HCT116 (cell line): ENCODE results near the gene IFI27. TPM values are rescaled to one million over a fixed set of nuclear protein-coding genes. Genes with fewer than 3 reads are reported as not detected.

ENCODE experiments used
- ATAC-seq: fragments of 200-7000 bp; cut with Tn5 transposase; 2 replicates; pipeline ENCODE4 v1.9.1; 2020; ENCODE audit warnings: mild to moderate bottlenecking, moderate library complexity
- BruUV-seq: library from RNA; stranded (reverse); fragments of 400-500 nt; replicated peaks from 2 replicates; lab custom pipeline; 2021; lab: Mats Ljungman, UMichigan
- CTCF ChIA-PET: fragments of 300-600 bp; sonication (Branson Sonifier 250); formaldehyde crosslinking; loops from one replicate; lab custom pipeline; 2021; ENCODE audit warnings: antibody characterized with exemption; lab: Charles Lee
- POLR2A ChIA-PET: fragments of 300-600, 350-600 bp; sonication (Branson Sonifier 250); formaldehyde crosslinking; loops from one replicate; lab custom pipeline; 2021; ENCODE audit warnings: antibody characterized with exemption; lab: Charles Lee
- RAD21 ChIA-PET, 2 experiments: fragments of 300-600 bp; sonication (Branson Sonifier 250); formaldehyde crosslinking; loops; one replicate each; lab custom pipeline; 2023; ENCODE audit warnings: low total read pairs in 2 of 2; ENCODE audit not compliant: uncharacterized antibody in 2 of 2, unreplicated experiment in 2 of 2, low non-redundant PET in 1 of 2; lab: Charles Lee
- DNase-seq: peaks from one replicate; pipeline ENCODE4 v3.0.0-alpha.2; 2010; ENCODE audit warnings: low read depth, low spot score
- H2AFZ ChIP-seq: fragments of 200-600 bp; shearing (Covaris generic), sonication (generic); 2 replicates; pipeline ENCODE4 v1.6.1; 2017; ENCODE audit warnings: low read depth, mixed run types, mixed read lengths, antibody characterized with exemption, low read length; ENCODE audit not compliant: poor library complexity, severe bottlenecking
- H3K27ac ChIP-seq: 2 replicates; pipeline ENCODE4 v1.5.1; 2012; ENCODE audit warnings: low read depth, low read length
- H3K27me3 ChIP-seq: fragments of 200-600 bp; sonication (generic); 2 replicates; pipeline ENCODE4 v1.6.1; 2016; ENCODE audit warnings: mixed run types, low read length, mixed read lengths; ENCODE audit not compliant: insufficient read depth
- H3K36me3 ChIP-seq, 2 experiments: fragments of 200-500 bp in 1 of 2; fragments of 200-600 bp in 1 of 2; sonication (Bioruptor generic) in 1 of 2; sonication (generic) in 1 of 2; 2 replicates each; pipeline versions ENCODE4 v1.5.1 to v1.6.1; 2014 to 2016; ENCODE audit warnings: low read length in 2 of 2, inconsistent platforms in 1 of 2, mixed read lengths in 1 of 2, mixed run types in 1 of 2; ENCODE audit not compliant: insufficient read depth in 2 of 2, control insufficient read depth in 1 of 2
- H3K4me1 ChIP-seq, 2 experiments: fragments of 200-600 bp in 1 of 2; sonication (generic) in 1 of 2; 2 replicates each; pipeline versions ENCODE4 v1.5.1 to v1.6.1; 2012 to 2017; ENCODE audit warnings: low read length in 2 of 2, inconsistent platforms in 1 of 2, mild to moderate bottlenecking in 1 of 2, mixed read lengths in 1 of 2, mixed run types in 1 of 2, moderate library complexity in 1 of 2; ENCODE audit not compliant: insufficient read depth in 2 of 2, control insufficient read depth in 1 of 2
- H3K4me2 ChIP-seq: fragments of 200-600 bp; sonication (generic); 2 replicates; pipeline ENCODE4 v1.6.1; 2017; ENCODE audit warnings: mixed run types, low read length, mixed read lengths
- H3K4me3 ChIP-seq, 2 experiments: fragments of 200-600 bp in 1 of 2; sonication (generic) in 1 of 2; replicated peaks in 1 of 2; 2 replicates each; pipeline ENCODE4 v1.5.1; 2011 to 2016; ENCODE audit warnings: low read length in 2 of 2, control low read depth in 1 of 2, low read depth in 1 of 2, mild to moderate bottlenecking in 1 of 2, mixed read lengths in 1 of 2, mixed run types in 1 of 2
- H3K79me2 ChIP-seq: fragments of 200-600 bp; sonication (generic); 2 replicates; pipeline ENCODE4 v1.6.1; 2017; ENCODE audit warnings: mild to moderate bottlenecking, mixed run types, low read length, moderate library complexity, mixed read lengths; ENCODE audit not compliant: insufficient read depth
- H3K9ac ChIP-seq: fragments of 200-600 bp; sonication (generic); 2 replicates; pipeline ENCODE4 v1.6.1; 2016; ENCODE audit warnings: low read length, mixed read lengths
- H3K9me2 ChIP-seq: fragments of 200-600 bp; sonication (generic), shearing (Covaris generic); 2 replicates; pipeline ENCODE4 v1.6.1; 2017; ENCODE audit warnings: mixed run types, mild to moderate bottlenecking, moderate library complexity; ENCODE audit not compliant: insufficient read depth
- H3K9me3 ChIP-seq, 2 experiments: fragments of 200-500 bp in 1 of 2; fragments of 200-600 bp in 1 of 2; sonication (Bioruptor generic) in 1 of 2; sonication (generic) in 1 of 2; 2 replicates each; pipeline ENCODE4 v1.6.1; 2014 to 2017; ENCODE audit warnings: low read length in 2 of 2, mixed read lengths in 2 of 2, inconsistent platforms in 1 of 2, low read depth in 1 of 2, mild to moderate bottlenecking in 1 of 2, mixed run types in 1 of 2, moderate library complexity in 1 of 2; ENCODE audit not compliant: control insufficient read depth in 1 of 2, insufficient read depth in 1 of 2
- H4K20me1 ChIP-seq: fragments of 200-600 bp; sonication (generic), shearing (Covaris generic); 2 replicates; pipeline ENCODE4 v1.6.1; 2017; ENCODE audit warnings: mixed run types, mild to moderate bottlenecking, moderate library complexity; ENCODE audit not compliant: insufficient read depth
- CBX3 ChIP-seq: IDR thresholded peaks from 2 replicates; pipeline ENCODE4 v1.6.1; 2012; ENCODE audit warnings: low read depth
- JUND ChIP-seq: IDR thresholded peaks from 2 replicates; pipeline ENCODE4 v1.6.1; 2012
- POLR2AphosphoS5 ChIP-seq: IDR thresholded peaks from 2 replicates; pipeline ENCODE4 v1.6.1; 2011; ENCODE audit warnings: mild to moderate bottlenecking, low read depth, low read length, moderate library complexity
- RAD21 ChIP-seq: IDR thresholded peaks from 2 replicates; pipeline ENCODE4 v1.6.1; 2012; ENCODE audit warnings: low read depth, mild to moderate bottlenecking
- SP1 ChIP-seq: IDR thresholded peaks from 2 replicates; pipeline ENCODE4 v1.6.1; 2012; ENCODE audit warnings: low read depth
- intact Hi-C: fragments of 100-400 bp; cut with micrococcal nuclease; formaldehyde crosslinking; loops from 2 replicates; pipeline ENCODE4 v1.10.0; 2022
- total RNA-seq: library from RNA; stranded (reverse); gene quantifications from one replicate; pipeline ENCODE4 v1.2.1, GENCODE V29; 2021; ENCODE audit not compliant: unreplicated experiment
- TF ChIP-seq, protein P1 (sequence below): IDR thresholded peaks from 2 replicates; pipeline ENCODE4 v1.6.1; 2012; ENCODE audit warnings: low read depth
- TF ChIP-seq, protein P2 (sequence below), 3 experiments: fragments of 200-600 bp in 1 of 3; sonication (generic) in 1 of 3; IDR thresholded peaks in 2 of 3; conservative IDR thresholded peaks in 1 of 3; 2 replicates each; pipeline ENCODE4 v1.5.1; 2012 to 2017; ENCODE audit warnings: low read depth in 2 of 3, low read length in 2 of 3, antibody characterized with exemption in 1 of 3, borderline replicate concordance in 1 of 3, control low read depth in 1 of 3, mild to moderate bottlenecking in 1 of 3, mixed read lengths in 1 of 3, mixed run types in 1 of 3, moderate library complexity in 1 of 3; ENCODE audit not compliant: insufficient read depth in 1 of 3
- TF ChIP-seq, protein P3 (sequence below): IDR thresholded peaks from 2 replicates; pipeline ENCODE4 v1.6.1; 2011; ENCODE audit warnings: mild to moderate bottlenecking, low read length, moderate library complexity; ENCODE audit not compliant: insufficient replicate concordance; ENCODE audit errors: extremely low read depth

The IFI27 gene
- total RNA-seq, 1 experiment from 2014 or later = 3.8 TPM

DNA sequence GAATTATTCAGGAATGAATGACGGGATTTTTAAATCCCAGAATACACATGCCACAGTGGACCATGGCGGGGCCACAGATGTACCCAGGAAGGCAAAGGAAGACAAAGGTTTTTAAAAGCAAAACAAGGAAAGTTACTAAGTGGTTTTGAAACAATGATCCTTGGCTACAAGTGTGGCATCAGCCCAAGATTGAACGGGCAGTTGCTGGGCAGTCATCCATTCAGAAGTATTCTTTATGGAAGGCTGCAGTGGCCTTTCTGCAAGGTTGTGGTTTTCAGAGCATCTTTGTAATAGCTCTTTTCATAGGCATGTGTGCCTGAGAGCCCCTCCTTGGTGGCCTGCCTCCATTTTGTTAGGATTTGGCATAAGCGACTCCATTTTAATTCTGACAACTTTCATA, 13.4 kb upstream of the IFI27 start:
- Histone ChIP-seq H3K4me3 (no peak overlapping the region), H3K79me2 (no peaks in the 10 kb centered on the region), H3K27me3 (no peaks in the 10 kb centered on the region), H4K20me1 (no peaks in the 10 kb centered on the region), H3K27ac (no peak overlapping the region), H3K4me1 (no peaks in the 10 kb centered on the region; a peak in 1 of 4 replicates), H3K9me3 (no peaks in the 10 kb centered on the region), H2AFZ (no peak overlapping the region), H3K9ac (no peak overlapping the region)
- intact Hi-C loops = no loop called here
- no TSS peak for BruUV-seq
- POLR2A ChIA-PET = no interaction called here
- no peak for ATAC-seq
- no peak for DNase-seq
- RAD21 ChIA-PET = no interaction called here
- TF ChIP-seq, protein P1, sequence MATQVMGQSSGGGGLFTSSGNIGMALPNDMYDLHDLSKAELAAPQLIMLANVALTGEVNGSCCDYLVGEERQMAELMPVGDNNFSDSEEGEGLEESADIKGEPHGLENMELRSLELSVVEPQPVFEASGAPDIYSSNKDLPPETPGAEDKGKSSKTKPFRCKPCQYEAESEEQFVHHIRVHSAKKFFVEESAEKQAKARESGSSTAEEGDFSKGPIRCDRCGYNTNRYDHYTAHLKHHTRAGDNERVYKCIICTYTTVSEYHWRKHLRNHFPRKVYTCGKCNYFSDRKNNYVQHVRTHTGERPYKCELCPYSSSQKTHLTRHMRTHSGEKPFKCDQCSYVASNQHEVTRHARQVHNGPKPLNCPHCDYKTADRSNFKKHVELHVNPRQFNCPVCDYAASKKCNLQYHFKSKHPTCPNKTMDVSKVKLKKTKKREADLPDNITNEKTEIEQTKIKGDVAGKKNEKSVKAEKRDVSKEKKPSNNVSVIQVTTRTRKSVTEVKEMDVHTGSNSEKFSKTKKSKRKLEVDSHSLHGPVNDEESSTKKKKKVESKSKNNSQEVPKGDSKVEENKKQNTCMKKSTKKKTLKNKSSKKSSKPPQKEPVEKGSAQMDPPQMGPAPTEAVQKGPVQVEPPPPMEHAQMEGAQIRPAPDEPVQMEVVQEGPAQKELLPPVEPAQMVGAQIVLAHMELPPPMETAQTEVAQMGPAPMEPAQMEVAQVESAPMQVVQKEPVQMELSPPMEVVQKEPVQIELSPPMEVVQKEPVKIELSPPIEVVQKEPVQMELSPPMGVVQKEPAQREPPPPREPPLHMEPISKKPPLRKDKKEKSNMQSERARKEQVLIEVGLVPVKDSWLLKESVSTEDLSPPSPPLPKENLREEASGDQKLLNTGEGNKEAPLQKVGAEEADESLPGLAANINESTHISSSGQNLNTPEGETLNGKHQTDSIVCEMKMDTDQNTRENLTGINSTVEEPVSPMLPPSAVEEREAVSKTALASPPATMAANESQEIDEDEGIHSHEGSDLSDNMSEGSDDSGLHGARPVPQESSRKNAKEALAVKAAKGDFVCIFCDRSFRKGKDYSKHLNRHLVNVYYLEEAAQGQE = no peak
- TF ChIP-seq POLR2AphosphoS5 = no peak
- TF ChIP-seq SP1 = no peak
- TF ChIP-seq, protein P2, sequence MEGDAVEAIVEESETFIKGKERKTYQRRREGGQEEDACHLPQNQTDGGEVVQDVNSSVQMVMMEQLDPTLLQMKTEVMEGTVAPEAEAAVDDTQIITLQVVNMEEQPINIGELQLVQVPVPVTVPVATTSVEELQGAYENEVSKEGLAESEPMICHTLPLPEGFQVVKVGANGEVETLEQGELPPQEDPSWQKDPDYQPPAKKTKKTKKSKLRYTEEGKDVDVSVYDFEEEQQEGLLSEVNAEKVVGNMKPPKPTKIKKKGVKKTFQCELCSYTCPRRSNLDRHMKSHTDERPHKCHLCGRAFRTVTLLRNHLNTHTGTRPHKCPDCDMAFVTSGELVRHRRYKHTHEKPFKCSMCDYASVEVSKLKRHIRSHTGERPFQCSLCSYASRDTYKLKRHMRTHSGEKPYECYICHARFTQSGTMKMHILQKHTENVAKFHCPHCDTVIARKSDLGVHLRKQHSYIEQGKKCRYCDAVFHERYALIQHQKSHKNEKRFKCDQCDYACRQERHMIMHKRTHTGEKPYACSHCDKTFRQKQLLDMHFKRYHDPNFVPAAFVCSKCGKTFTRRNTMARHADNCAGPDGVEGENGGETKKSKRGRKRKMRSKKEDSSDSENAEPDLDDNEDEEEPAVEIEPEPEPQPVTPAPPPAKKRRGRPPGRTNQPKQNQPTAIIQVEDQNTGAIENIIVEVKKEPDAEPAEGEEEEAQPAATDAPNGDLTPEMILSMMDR (IDR thresholded peaks at IDR 0.05 in 2 of 3, conservative IDR thresholded peaks at IDR 0.05 in 1 of 3; ENCODE audit: borderline replicate concordance in 1 of 3, insufficient read depth in 1 of 3, low read depth in 2 of 3, low read length in 2 of 3) = no peak
- no peak for TF ChIP-seq CBX3
- TF ChIP-seq, protein P3, sequence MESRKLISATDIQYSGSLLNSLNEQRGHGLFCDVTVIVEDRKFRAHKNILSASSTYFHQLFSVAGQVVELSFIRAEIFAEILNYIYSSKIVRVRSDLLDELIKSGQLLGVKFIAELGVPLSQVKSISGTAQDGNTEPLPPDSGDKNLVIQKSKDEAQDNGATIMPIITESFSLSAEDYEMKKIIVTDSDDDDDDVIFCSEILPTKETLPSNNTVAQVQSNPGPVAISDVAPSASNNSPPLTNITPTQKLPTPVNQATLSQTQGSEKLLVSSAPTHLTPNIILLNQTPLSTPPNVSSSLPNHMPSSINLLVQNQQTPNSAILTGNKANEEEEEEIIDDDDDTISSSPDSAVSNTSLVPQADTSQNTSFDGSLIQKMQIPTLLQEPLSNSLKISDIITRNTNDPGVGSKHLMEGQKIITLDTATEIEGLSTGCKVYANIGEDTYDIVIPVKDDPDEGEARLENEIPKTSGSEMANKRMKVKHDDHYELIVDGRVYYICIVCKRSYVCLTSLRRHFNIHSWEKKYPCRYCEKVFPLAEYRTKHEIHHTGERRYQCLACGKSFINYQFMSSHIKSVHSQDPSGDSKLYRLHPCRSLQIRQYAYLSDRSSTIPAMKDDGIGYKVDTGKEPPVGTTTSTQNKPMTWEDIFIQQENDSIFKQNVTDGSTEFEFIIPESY = no peak
- no peak for TF ChIP-seq RAD21
- no peak for TF ChIP-seq JUND
- TF ChIP-seq, all 23 proteins: peak for 0
- CTCF ChIA-PET = no interaction called here
- no peaks in the 10 kb centered on the region for H3K9me2 ChIP-seq
- no peak overlapping the region for H3K4me2 ChIP-seq
- no peaks in the 10 kb centered on the region for H3K36me3 ChIP-seq
